ENCODE measurements around the gene NPAS3.

- TF ChIP-seq CTCF (conservative IDR thresholded peaks at IDR 0.05 in 1 of 2, IDR thresholded peaks at IDR 0.05 in 1 of 2; ENCODE audit: low read depth in 1 of 2, low read length in 2 of 2) (no peak), EZH2 (IDR thresholded peaks at IDR 0.05; ENCODE audit: low read length, missing control alignments) (no peak)
These were observed 650.7 kb downstream of the NPAS3 start for GRCh38 chr14:33589334-33589733.
